Measurements from ENCODE around the gene TPP2.

Gene TPP2

GRCh38 chr13:102658660-102659059 is 61.9 kb downstream of the TPP2 start:
- DNase-seq: no peak

DNA sequence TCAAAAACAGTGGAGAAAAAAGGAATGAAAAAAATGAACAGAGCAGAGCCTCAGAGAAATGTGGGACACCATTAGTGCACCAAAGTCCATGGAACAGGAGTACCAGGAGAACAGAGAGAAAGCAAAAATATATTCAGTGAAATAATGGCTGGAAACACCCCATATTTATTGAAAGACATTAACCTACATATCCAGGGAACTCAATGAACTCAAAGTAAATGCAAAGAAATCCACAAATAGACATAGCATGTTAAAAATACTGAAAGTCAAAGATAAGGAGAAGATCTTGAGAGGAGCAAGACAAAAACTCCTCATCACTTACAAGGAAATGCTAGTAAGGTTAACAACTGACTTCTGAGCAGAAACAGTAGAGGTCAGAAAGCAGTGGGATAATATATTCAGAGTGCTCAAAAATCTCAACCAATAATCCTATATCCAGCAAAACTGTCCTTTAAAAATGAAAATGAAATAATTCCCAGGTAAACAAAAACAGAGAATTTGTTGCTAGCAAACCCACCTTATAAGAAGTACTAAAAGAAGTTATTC is 62.5 kb downstream of the TPP2 start:
- DNase-seq: no peak

GRCh38 chr13:102667023-102667422 is 70.2 kb downstream of the TPP2 start:
- no peak for DNase-seq

GRCh38 chr13:102667911-102668310 is 71.1 kb downstream of the TPP2 start:
- no peak for DNase-seq

- DNase-seq: no peak
Observed at GRCh38 chr13:102670130-102670529, 73.3 kb downstream of the TPP2 start.

DNA sequence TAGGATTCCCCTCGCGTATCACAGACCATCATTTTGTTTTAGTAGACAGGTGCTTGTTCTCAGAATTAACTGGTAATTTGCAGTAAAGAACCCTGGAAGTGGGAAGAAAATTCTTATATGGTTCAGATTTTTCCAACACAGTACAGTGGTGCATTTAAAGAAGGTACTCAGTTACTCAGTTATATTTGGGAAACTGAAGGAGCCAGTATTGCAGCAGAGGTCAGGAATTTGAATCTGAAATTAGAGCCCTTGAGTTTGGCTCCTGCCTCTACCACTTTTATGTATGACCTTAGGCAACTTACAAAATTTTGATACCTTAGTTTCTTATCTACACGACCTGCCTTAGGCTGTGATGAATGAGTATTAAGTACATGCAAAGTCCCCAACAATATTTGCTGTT is 78.3 kb downstream of the TPP2 start:
- no peak for DNase-seq

GRCh38 chr13:102677122-102677521 is 80.3 kb downstream of the TPP2 start:
- DNase-seq: no peak

- no peak for DNase-seq
Observed at GRCh38 chr13:102678339-102679107, 81.7 kb downstream of the TPP2 start.

GRCh38 chr13:102679449-102680132 is 82.8 kb downstream of the TPP2 start:
- DNase-seq: no peak

- no peak for DNase-seq
Observed at GRCh38 chr13:102680133-102680717, 83.4 kb downstream of the TPP2 start.

DNA sequence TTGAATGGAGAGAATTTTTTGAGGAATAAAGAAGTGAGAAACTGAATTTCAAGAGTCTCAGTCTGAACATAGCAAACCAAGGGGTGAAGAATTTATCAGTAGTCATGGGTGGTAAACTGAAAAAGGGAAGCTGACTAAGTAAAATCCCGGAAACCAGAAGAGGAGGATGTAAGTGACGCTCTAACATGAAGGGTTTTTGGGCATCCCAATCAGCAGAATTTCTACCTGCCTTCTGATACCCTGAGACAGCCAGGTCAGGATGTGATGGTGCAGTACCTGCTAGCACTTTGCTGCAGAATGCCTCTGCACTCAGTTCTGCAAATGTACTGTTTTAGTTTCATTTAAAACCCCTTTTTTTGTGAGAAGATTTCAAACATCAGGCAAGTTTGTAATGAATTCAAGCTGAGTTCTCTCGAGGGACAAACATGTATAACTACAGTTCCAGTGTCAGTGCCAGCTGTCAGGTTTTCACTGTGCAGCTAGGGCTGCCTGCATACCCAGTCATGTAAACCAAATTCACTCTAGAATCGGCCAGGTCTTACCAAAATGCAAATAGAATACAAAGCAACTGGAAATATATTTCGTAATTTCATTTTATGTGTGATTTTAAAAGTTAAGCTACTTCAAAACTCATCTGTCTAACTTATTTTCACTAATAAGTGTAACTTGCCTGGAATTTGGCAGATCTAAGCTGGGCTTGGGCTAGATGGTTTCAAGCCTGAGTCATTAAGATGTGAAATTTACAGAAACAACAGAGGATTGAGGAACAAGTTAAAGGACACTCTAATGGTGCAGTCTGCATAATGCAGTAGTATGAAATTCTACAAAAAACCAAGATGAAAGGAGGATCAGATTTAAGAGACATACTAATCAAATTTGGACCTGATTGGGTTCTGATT is 84.3 kb downstream of the TPP2 start:
- DNase-seq: no peak

DNA sequence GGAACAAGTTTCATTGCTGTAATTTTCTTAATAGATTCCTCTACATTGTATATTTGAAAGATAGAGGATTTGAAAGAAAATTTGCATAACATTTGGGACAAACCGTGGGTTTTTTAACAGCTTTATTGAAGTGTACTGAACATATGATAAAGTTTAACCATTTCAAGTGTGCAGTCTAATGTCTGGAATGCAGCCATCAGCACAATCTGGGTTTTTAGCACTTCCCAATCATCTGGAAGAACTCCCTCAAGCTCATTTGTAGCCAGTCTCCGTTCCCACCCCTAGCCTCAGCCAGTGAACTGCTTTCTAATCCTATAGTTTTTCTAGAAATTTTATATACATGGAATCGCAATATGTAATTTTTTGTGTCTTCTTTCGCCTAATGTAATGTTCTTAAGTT is 85.4 kb downstream of the TPP2 start:
- DNase-seq: no peak

- DNase-seq: no peak
Observed at GRCh38 chr13:102682727-102683126, 85.9 kb downstream of the TPP2 start.

- no peak for DNase-seq
Observed at GRCh38 chr13:102683637-102684036, 86.9 kb downstream of the TPP2 start.

GRCh38 chr13:102686024-102686423 is 89.2 kb downstream of the TPP2 start:
- no peak for DNase-seq

DNA sequence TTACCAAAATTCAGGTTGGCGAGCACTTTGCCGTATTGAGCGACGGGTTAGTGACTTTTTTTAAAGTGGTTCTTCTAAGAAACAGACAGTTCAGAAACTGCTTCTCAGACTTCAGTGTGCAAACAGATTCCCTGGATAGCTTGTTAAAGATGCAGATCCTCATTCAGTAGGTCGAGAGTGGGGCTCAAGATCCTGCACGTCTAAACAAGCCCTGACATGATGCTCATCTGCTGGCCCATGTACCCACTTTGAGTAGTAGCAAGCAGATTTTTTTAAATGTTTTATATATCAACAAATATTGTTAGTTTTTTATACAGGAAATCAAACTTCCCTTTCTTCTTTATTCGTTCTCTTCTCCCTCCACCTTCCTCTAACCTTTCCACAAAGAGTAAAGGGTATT is 90.7 kb downstream of the TPP2 start:
- DNase-seq: no peak

- peak; percentile 49 for DNase-seq
Observed at GRCh38 chr13:102688306-102688973, 91.7 kb downstream of the TPP2 start.

- DNase-seq: no peak
Observed at GRCh38 chr13:102690883-102691282, 94.1 kb downstream of the TPP2 start.

DNA sequence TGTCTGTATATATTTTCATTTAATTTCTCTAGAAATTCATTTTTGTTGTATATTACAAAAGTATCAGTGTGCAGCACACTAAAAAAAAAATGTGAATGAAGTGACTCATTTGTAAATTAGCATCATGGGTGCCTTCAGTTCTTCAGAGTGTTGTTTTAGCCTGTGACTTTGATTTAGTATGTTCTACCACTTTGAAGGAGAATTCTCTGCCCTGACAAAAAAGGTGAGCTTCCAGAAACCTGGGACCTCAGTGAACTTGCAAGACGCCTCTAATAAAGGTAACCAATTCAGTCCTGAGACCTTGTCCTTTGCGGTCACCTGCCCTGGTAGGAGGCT is 95.7 kb downstream of the TPP2 start:
- DNase-seq: no peak

GRCh38 chr13:102693250-102693649 is 96.5 kb downstream of the TPP2 start:
- DNase-seq: no peak

DNA sequence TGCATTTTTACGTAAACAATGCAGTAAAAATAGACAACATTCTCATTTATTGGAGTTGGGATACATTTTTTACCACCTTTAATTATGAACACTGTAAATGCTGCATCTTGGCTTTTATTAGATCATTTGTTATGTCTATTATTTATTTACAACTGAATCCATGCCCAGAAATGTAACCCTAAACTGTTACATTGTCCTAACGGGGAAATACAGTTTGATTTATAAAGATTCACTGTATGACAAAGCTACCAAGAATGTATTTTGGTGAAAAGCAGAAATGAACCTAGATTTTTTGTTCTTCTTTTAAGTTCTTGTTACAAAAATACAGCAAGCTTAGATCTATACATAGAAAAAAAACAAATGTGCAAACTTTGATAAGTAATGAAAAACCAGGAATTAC is 97.0 kb downstream of the TPP2 start:
- no peak for DNase-seq

DNA sequence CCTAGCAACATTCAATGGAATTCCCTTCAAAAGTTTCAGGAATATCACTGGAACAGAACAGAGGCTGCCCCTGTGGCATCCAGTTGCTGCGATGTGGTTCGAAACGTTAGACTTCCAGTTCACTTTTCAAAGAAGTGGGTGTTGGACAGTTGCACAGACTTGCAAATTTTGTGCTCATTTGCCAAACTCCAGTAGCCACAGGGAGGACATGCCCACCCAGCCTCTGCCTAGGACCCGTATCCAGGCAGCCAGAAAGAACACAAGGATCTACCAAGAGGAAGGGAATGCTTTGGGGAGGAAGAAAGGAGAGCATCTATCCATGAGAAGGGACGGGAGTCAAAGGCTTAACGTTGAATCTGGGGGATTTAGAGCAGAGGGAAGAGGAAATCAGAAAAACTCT is 98.2 kb downstream of the TPP2 start, which contains the start of gene METTL21C:
Gene METTL21C (minus strand): TSS at position 108 of the 400 bp plus-strand sequence. CDS start 546 bp downstream, outside the sequence.
- no peak for DNase-seq

All from NCI-H146 (cell line).